IPS-15b (cell line): ENCODE measurements around the gene DISC1.

Source experiments
- H3K27me3 ChIP-seq: one replicate; pipeline ENCODE4 v1.6.1; 2013; ENCODE audit warnings: low read length; ENCODE audit not compliant: control insufficient read depth, insufficient read depth
- H3K36me3 ChIP-seq: one replicate; pipeline ENCODE4 v1.6.1; 2013; ENCODE audit warnings: low read length; ENCODE audit not compliant: control insufficient read depth, insufficient read depth
- H3K4me1 ChIP-seq: one replicate; pipeline ENCODE4 v1.6.1; 2013; ENCODE audit warnings: mild to moderate bottlenecking, low read length; ENCODE audit not compliant: control insufficient read depth, insufficient read depth
- H3K4me3 ChIP-seq: one replicate; pipeline ENCODE4 v1.5.1; 2013; ENCODE audit warnings: low read depth, low read length
- H3K9ac ChIP-seq: one replicate; pipeline ENCODE4 v1.6.1; 2013; ENCODE audit warnings: low read depth, mild to moderate bottlenecking, low read length
- H3K9me3 ChIP-seq: one replicate; pipeline ENCODE4 v1.6.1; 2013; ENCODE audit warnings: mild to moderate bottlenecking, low read length; ENCODE audit not compliant: control insufficient read depth, insufficient read depth

Gene DISC1

DNA sequence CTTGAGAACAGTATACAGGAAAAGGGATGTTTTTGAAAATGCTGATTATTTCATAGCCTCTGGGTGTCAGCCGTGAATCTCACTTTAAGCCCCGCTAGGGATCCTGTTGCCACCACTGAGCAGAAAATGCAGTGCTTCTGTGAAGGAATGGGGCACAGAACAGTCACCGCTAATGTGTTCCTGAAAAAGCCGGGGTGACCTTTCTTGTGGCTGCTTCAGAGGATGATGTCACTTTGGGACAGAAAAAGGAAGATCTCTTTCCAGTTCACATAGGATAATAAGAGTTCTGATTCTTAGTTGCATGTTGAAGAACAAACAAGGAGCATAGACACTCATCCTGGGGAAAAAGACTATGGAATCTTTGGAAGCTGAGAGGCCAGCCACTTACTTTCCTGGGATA, 349.6 kb downstream of the DISC1 start:
- Histone ChIP-seq H3K27me3 (no peaks in the 10 kb centered on the region), H3K4me1 (no peaks in the 10 kb centered on the region), H3K36me3 (no peaks in the 10 kb centered on the region), H3K4me3 (no peak overlapping the region), H3K9me3 (no peaks in the 10 kb centered on the region), H3K9ac (no peak overlapping the region)

DNA sequence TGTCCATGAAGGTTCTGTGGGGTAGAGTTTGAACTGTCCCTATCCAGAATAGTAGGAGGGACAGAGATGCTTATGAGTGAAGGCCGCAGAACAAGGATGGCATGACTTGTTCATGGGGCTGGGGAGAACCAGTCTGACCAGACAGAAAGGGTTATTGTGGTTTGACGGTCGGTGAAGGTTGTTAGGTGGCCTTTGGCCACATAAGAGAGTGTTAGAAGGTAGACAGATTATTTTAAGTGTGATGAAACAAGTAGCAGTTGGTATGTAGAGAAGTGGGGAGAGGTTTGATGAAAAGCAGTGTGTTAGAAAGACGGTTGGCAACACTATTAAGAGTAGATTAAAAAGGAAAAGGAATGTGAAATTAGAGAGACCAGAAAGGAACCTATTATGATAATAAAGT, 355.1 kb downstream of the DISC1 start:
- H3K9ac ChIP-seq: no peak overlapping the region
- no peaks in the 10 kb centered on the region for H3K36me3 ChIP-seq
- no peaks in the 10 kb centered on the region for H3K27me3 ChIP-seq
- H3K4me1 ChIP-seq: no peaks in the 10 kb centered on the region
- H3K4me3 ChIP-seq: no peak overlapping the region
- H3K9me3 ChIP-seq: no peaks in the 10 kb centered on the region

DNA sequence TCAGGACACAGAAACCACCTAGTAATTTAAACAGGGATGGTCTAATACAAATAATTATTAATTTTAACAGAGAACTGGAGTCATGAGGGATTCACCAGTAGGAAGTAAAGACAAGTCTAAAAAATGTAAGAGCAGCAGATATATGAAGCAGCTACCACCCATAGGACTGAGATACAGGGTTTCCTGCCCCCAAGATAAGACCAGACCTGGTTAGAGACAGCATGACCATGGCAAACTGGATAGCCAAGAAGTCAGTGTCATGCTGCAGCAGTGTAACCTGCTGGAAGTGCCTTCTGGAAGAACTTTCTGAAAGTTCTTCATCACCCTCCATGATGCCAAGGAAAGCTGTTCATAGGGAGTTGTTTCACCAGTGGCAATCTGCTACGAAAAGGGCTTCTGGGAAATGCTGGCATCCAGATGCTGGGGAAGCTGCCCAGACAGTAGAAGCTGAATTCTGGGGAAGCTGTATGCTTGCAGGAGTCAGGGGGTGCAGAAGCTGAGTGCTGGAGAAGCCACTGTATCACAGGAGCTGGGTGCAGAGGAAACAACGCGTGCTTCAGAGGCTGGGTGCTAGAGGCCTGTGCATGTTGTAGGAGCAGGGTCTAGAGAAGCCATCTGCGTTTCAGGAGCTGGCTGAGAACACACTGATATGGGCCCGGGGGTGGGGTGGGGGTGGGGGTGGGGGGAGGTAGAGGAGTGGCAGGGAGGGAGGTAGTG, 356.4 kb downstream of the DISC1 start:
- Histone ChIP-seq H3K9me3 (no peaks in the 10 kb centered on the region), H3K4me1 (no peaks in the 10 kb centered on the region), H3K4me3 (no peak overlapping the region), H3K36me3 (no peaks in the 10 kb centered on the region), H3K27me3 (no peaks in the 10 kb centered on the region), H3K9ac (no peak overlapping the region)

DNA sequence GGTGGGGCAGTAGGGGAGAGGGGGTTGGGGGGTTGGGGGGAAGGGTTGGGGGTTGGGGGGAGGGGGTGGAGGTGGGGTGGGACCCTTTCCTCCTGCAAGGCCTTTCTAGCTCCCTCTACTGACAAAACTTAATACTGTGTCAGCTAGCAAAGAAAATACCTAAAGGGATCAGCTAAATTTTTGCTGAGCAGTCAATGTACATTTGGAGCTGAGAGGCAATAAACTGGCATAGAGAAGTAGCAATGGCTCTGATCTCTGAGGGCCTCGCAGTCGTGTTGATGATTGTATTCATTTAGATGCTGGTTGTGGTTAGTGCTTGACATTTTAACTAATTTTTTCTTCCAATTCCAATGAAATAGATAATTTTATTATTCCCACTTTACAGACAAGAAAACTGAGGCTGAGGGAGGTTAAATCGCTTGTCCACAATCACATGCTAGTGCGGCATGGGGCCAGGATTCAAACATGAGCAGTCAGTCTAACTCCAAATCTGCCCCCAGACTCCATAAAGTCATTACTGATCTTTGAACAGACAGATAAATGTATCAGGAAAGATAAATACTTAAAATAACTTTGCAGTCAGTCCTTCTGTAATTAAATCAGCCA, 357.1 kb downstream of the DISC1 start:
- Histone ChIP-seq H3K27me3 (no peaks in the 10 kb centered on the region), H3K9me3 (no peaks in the 10 kb centered on the region), H3K9ac (no peak overlapping the region), H3K4me3 (no peak overlapping the region), H3K36me3 (no peaks in the 10 kb centered on the region), H3K4me1 (no peaks in the 10 kb centered on the region)

DNA sequence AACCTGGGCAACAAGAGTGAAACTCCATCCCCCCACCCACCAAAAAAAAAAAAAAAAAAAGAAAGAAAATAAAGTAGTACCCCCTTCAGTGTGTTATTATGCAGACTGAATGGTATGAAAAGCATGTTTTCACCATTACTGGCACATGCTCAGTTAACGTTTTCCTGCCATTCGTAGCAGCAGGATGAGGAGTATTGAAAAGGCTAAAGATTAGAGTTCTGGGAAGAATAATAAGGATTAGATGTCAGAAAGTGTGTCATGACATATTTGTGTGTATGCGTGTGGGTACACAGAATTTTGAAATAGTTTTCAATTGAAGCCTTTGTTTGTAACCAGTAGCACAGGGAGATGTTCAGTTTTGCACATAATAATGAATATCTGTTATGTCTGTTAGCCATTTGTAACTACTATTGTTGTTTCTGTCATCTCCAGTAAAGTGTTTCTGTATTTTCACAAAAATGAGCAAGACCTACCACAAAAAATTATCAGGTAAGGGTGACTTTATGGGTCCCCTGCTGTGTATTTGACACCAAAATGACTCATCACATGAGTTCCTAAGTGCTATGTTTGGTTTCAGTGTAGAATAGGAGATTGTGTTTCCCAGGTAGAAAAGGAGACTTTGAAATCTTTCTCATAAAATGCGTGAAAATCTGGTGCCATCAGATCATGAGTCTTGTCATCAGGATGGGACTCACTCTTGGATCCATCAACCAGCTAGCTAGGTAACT, 358.9 kb downstream of the DISC1 start:
- Histone ChIP-seq H3K27me3 (no peaks in the 10 kb centered on the region), H3K36me3 (no peaks in the 10 kb centered on the region), H3K4me1 (no peaks in the 10 kb centered on the region), H3K4me3 (no peak overlapping the region), H3K9me3 (no peaks in the 10 kb centered on the region), H3K9ac (no peak overlapping the region)

DNA sequence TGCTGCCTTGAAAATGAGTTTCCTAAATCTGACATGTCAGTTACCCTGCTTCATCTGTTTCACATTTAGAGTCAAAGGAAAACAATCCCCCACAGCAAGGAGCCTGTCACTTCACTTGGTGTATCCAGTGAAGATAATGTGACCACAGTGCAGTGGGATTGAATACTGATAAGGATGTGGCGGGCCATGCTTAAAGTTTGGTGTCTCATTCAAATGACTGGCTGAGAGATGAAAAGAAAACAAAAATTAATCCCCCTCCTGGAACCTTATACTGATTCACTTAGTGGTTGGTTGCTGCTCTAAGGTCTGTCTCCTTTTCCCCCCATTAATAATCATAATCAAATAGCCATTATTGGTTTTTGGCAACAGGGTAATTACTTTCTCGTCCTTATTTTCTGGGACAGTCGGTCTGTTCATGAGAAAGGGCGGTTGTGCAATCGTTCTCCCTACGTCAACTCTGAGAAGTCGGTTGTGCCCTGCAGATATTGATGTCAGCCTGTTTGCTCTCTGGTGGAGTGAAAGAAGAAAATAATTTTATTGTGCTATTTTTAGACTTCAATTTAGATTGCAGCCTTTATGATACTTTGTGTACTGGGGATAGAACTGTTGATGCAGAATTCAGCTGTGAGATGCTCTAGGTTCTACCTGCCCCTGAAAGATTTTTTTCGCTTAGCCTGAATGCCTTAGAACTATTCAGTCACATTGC, 360.2 kb downstream of the DISC1 start:
- Histone ChIP-seq H3K27me3 (no peaks in the 10 kb centered on the region), H3K4me3 (no peak overlapping the region), H3K9me3 (no peaks in the 10 kb centered on the region), H3K4me1 (no peaks in the 10 kb centered on the region), H3K36me3 (no peaks in the 10 kb centered on the region), H3K9ac (no peak overlapping the region)

DNA sequence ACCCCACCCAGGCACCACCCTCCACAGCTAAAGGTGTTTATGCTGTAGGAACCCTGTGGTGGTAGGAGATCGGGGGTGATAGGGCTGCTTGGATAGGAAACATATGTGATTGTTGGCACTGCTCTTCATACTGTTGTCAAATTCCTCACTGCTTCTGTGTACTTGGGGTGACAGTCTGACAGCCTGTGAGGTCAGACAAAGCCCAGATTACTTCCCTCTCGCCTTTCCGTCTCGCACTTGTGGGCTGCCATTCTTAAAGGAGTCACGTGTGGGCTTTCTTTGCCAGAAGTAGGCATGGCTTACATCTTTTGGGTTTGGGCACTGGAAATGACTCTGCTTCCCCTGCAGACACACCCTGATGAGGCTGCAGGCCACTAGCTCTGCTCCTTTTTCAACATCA, 363.8 kb downstream of the DISC1 start:
- no peak overlapping the region for H3K9ac ChIP-seq
- no peaks in the 10 kb centered on the region for H3K27me3 ChIP-seq
- no peak overlapping the region for H3K4me3 ChIP-seq
- H3K9me3 ChIP-seq: no peaks in the 10 kb centered on the region
- no peaks in the 10 kb centered on the region for H3K4me1 ChIP-seq
- no peaks in the 10 kb centered on the region for H3K36me3 ChIP-seq

DNA sequence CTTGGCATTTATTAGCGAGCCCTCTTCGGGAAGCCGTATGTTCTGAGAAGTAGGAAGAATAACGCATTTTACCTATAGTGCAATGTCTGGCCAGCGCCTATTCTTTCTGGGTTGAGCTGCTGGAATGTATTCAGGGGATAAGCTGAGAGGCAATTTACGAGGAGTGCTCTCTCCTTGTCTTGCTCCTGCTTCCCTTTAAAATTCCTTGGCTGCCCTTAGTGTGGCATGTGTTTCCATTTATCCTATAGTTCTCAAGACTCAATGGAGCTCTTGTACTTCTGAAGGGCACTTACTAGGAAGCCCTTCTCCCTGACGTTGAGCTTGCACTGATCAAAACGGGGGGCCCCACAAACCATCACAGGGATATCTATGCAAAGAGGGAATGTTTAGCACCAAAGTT, 364.6 kb downstream of the DISC1 start:
- H3K27me3 ChIP-seq: no peaks in the 10 kb centered on the region
- no peaks in the 10 kb centered on the region for H3K9me3 ChIP-seq
- no peaks in the 10 kb centered on the region for H3K36me3 ChIP-seq
- no peaks in the 10 kb centered on the region for H3K4me1 ChIP-seq
- no peak overlapping the region for H3K9ac ChIP-seq
- H3K4me3 ChIP-seq: no peak overlapping the region

DNA sequence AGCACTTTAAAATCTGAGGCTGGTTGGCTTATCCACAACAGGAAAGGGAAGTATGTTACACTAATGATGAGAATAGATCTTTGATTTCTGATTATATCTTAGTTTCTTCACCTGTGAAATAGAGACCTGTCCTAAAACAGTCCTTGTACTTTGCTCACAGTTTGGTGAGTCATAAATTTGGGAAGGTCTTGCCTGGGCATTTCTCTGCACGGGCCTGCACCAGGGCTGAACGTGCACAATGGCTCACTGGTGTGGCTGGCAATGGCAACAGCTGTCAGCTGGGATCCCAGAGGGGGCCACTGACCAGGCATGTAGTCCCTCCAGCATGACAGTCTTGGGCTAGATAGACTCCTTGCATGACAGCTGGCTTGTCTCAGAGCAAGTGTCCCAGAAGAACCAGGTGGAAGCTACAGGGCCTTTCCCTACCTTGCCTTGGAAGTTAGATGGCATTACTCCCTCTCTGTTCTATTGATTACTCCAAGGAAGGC, 367.4 kb downstream of the DISC1 start:
- Histone ChIP-seq H3K9me3 (no peaks in the 10 kb centered on the region), H3K4me1 (no peaks in the 10 kb centered on the region), H3K36me3 (no peaks in the 10 kb centered on the region), H3K4me3 (no peak overlapping the region), H3K27me3 (no peaks in the 10 kb centered on the region), H3K9ac (no peak overlapping the region)

DNA sequence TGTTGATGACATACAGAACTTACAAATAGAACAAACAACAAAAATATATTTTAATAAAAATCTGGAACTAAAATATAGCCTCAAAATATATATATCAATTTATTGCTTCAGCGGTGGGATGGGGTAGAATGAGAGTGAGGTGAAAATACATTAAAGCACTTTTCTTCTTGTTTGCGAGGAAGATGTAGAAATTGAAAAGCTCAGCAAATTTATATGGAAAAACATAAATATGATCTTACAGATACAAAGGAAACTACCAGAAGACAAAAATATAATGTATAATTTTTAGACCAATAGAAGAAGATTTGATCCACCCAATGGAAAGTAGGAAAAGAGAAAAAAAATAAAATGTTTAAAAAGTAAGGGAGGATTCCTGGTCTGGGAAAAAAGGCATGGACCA, 372.2 kb downstream of the DISC1 start:
- H3K4me3 ChIP-seq: no peak overlapping the region
- H3K36me3 ChIP-seq: no peaks in the 10 kb centered on the region

DNA sequence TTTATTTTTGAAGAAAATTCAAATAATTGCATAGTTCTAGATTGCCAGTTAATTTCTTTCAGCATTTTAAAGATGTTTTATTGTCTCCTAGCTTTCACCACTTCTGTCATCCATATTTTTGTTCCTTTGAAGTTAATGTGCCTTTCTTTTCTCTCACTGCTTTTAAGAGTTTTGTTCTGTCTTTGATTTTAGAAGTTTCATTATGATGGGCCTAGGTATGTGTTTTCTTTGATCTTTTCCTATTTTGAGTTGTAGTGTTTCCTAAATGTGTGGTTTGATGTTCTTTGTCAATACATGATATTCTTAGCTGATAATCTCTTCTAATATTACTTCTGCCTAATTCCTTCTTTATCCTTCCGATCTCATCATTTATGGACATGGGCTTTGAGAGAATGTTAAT, 378.7 kb downstream of the DISC1 start:
- no peaks in the 10 kb centered on the region for H3K4me1 ChIP-seq
- H3K9me3 ChIP-seq: no peaks in the 10 kb centered on the region
- H3K9ac ChIP-seq: no peak overlapping the region
- H3K4me3 ChIP-seq: no peak overlapping the region
- H3K36me3 ChIP-seq: no peaks in the 10 kb centered on the region
- no peaks in the 10 kb centered on the region for H3K27me3 ChIP-seq

More for the DNA sequence above, 372.2 kb downstream of the DISC1 start:
- Histone ChIP-seq H3K9me3 (no peaks in the 10 kb centered on the region), H3K27me3 (no peaks in the 10 kb centered on the region), H3K4me1 (no peaks in the 10 kb centered on the region), H3K9ac (no peak overlapping the region)
